ENCODE results near the gene HIVEP2.

The HIVEP2 gene

GRCh38 chr6:142781129-142781528, 163.8 kb downstream of the HIVEP2 start:
- no peak overlapping the region for H3K27ac Mint-ChIP-seq
- no peak overlapping the region for H3K4me3 Mint-ChIP-seq
- H3K9me3 Mint-ChIP-seq = no peaks in the 10 kb centered on the region
- H3K27me3 Mint-ChIP-seq = no peaks in the 10 kb centered on the region
- ATAC-seq (replicated peaks) (no peak), DNase-seq (no peak)
- H3K4me1 Mint-ChIP-seq = peaks cover 11 to 32% of the 10 kb centered on the region in 2 donors
- H3K36me3 Mint-ChIP-seq = no peaks in the 10 kb centered on the region

DNA sequence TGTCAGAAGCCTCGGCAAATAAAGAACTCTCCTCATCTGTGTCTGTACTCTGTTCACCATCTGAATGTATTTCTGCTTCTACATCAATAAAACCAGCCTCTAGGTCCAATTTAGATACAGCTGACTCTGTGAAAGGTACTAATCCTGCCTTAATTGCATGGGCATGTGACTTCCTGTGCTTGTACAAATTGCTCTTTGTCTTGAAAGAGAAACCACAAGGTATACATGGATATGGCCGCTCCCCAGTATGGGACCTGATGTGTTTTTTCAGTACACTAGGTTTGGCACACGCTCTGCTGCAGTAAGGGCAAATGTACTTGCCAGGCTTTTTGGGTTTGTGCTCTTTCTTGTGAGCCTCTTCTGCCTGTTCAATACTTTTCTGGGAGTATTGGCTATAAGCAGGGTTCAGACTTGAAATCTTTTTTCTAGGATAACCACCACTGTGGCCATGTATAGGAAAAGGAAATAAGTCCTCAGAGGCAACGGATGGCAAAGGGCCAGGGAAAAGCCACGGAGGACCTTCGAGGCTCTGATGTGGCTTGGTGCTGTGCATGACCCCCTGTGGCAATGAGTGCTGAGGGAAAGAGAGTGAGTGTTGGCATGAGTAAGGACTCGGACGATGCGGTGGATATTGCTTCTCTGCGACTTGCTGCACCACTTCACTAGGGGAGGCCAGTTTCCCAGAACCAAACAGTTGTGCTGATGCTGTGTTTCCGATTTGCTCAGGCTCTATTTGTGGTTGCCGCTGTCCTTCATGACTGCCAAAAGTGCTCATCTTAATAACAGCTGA, 170.9 kb downstream of the HIVEP2 start:
- Mint-ChIP-seq H3K27ac (peak overlapping the region; percentile 20), H3K4me1 (peaks cover 2 to 18% of the 10 kb centered on the region in 2 donors), H3K9me3 (no peaks in the 10 kb centered on the region), H3K36me3 (peaks cover 52 to 56% of the 10 kb centered on the region in 2 donors), H3K4me3 (no peak overlapping the region), H3K27me3 (no peaks in the 10 kb centered on the region)
- no peak for ATAC-seq (replicated peaks)
- DNase-seq = no peak

DNA sequence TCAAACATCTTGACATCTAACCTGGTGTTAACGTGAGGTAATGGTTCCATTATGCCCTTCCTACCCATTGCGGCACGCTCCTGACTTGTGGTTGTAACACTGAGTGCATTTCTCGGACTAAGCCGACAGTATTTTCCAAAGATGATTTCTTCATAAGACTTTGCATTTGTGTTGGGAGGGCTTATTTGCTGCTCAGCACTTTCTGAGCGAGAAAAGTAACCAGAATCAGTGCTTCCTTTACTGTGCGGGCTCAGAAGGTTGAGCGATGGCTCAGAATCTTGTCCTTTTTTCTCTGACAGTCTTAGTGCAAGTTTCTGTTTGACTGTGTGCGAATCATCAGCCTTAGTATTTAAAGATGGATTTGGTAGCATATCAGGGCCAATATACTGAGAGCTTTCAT, 171.7 kb downstream of the HIVEP2 start:
- no peak for ATAC-seq (replicated peaks)
- no peaks in the 10 kb centered on the region for H3K27me3 Mint-ChIP-seq
- no peak overlapping the region for H3K4me3 Mint-ChIP-seq
- H3K27ac Mint-ChIP-seq = no peak overlapping the region
- H3K9me3 Mint-ChIP-seq = no peaks in the 10 kb centered on the region
- H3K36me3 Mint-ChIP-seq = peaks cover 52 to 58% of the 10 kb centered on the region in 2 donors
- DNase-seq = no peak
- peaks cover 2 to 19% of the 10 kb centered on the region in 2 donors for H3K4me1 Mint-ChIP-seq

- ATAC-seq (replicated peaks) (no peak), DNase-seq (no peak)
- Mint-ChIP-seq H3K9me3 (no peaks in the 10 kb centered on the region), H3K4me3 (no peak overlapping the region), H3K27ac (no peak overlapping the region), H3K36me3 (peaks cover 60 to 72% of the 10 kb centered on the region in 2 donors), H3K27me3 (no peaks in the 10 kb centered on the region), H3K4me1 (peaks cover 2 to 19% of the 10 kb centered on the region in 2 donors)
These were observed 173.8 kb downstream of the HIVEP2 start for GRCh38 chr6:142771162-142771561.

DNA sequence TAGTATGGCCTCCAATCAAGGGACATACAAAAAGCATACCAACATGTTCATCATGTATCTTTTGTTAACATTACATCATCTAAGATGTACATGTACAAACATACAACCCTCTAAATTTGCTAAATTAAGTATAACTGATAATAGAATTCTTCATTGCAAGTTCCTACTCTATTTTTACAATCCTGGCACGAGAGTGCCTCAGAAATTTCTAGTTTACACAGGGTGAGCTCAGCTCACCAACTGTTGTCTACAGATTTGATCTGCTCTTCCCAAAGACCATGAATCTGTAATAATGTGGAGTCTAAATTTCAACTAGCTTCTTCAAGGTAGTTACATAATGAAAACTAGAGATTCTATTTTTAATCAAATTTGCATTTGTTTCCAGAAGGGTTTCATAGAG, 179.7 kb downstream of the HIVEP2 start:
- DNase-seq = no peak
- no peaks in the 10 kb centered on the region for H3K9me3 Mint-ChIP-seq
- H3K4me3 Mint-ChIP-seq = no peak overlapping the region
- H3K27ac Mint-ChIP-seq = no peak overlapping the region
- no peak for ATAC-seq (replicated peaks)
- H3K27me3 Mint-ChIP-seq = no peaks in the 10 kb centered on the region
- peaks cover 8 to 22% of the 10 kb centered on the region in 2 donors for H3K4me1 Mint-ChIP-seq
- peaks cover 33 to 49% of the 10 kb centered on the region in 2 donors for H3K36me3 Mint-ChIP-seq

DNA sequence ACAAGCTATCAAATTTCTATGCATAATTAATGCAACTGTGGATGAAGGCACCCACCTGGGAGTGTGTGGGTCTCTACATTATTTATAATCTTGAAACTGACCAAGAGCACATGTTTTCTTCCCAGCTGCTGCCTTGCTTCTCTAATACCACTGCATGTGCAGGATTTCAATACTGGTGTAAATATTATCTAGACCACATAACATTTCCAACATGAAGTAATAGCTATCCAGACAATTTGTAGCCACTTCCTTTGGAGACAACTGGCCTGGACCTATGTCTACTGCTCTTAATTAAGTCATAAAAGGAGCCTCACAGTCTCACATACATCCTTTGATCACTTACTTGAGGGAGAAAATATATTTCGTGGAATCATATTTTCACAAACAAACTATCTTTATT, 180.7 kb downstream of the HIVEP2 start:
- H3K9me3 Mint-ChIP-seq = no peaks in the 10 kb centered on the region
- H3K4me3 Mint-ChIP-seq = no peak overlapping the region
- H3K27ac Mint-ChIP-seq = no peak overlapping the region
- H3K36me3 Mint-ChIP-seq = peaks cover 32 to 49% of the 10 kb centered on the region in 2 donors
- DNase-seq (no peak), ATAC-seq (replicated peaks) (no peak)
- no peaks in the 10 kb centered on the region for H3K27me3 Mint-ChIP-seq
- H3K4me1 Mint-ChIP-seq = peaks cover 6 to 15% of the 10 kb centered on the region in 2 donors

GRCh38 chr6:142763205-142763604, 181.8 kb downstream of the HIVEP2 start:
- no peak overlapping the region for H3K4me3 Mint-ChIP-seq

GRCh38 chr6:142761756-142762155, 183.2 kb downstream of the HIVEP2 start:
- no peak overlapping the region for H3K27ac Mint-ChIP-seq

More at GRCh38 chr6:142763205-142763604, 181.8 kb downstream of the HIVEP2 start:
- no peak for ATAC-seq (replicated peaks)
- H3K9me3 Mint-ChIP-seq = no peaks in the 10 kb centered on the region
- H3K27ac Mint-ChIP-seq = peak overlapping the region; percentile 25
- peaks cover 6 to 13% of the 10 kb centered on the region in 2 donors for H3K4me1 Mint-ChIP-seq
- no peaks in the 10 kb centered on the region for H3K27me3 Mint-ChIP-seq
- no peak for DNase-seq
- H3K36me3 Mint-ChIP-seq = peaks cover 34 to 51% of the 10 kb centered on the region in 2 donors

GRCh38 chr6:142760152-142760551, 184.8 kb downstream of the HIVEP2 start:
- no peak for DNase-seq
- Mint-ChIP-seq H3K27me3 (no peaks in the 10 kb centered on the region), H3K4me3 (no peak overlapping the region), H3K9me3 (no peaks in the 10 kb centered on the region), H3K36me3 (peaks cover 41 to 61% of the 10 kb centered on the region in 2 donors), H3K4me1 (peaks cover 10 to 22% of the 10 kb centered on the region in 2 donors), H3K27ac (no peak overlapping the region)
- no peak for ATAC-seq (replicated peaks)

More at GRCh38 chr6:142761756-142762155, 183.2 kb downstream of the HIVEP2 start:
- peak; percentile 74 to 82 for ATAC-seq (replicated peaks)
- no peaks in the 10 kb centered on the region for H3K9me3 Mint-ChIP-seq
- no peak for DNase-seq
- no peak overlapping the region for H3K4me3 Mint-ChIP-seq
- H3K27me3 Mint-ChIP-seq = no peaks in the 10 kb centered on the region
- H3K4me1 Mint-ChIP-seq = peaks cover 9 to 15% of the 10 kb centered on the region in 2 donors
- peaks cover 33 to 54% of the 10 kb centered on the region in 2 donors for H3K36me3 Mint-ChIP-seq

DNA sequence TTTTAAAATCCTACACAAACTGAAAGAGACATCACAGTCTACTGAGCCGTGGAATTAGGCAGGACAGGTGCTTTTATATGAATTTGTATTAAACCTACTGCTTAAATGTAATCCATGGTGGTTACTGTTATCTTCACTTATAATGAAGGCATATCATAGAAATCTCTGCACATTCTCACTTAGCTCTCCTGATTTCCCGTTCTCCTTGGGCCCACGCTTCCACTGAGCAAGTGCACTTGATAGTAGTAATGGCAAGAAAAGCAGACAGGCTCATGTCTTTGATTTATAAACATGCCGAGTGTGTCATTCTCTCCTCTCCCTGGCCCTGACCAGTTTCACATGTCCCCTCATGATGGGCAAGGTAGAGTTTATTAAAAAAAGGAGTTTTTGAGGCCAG, 186.3 kb downstream of the HIVEP2 start:
- Mint-ChIP-seq H3K4me3 (no peak overlapping the region), H3K9me3 (no peaks in the 10 kb centered on the region), H3K27ac (no peak overlapping the region), H3K4me1 (peaks cover 10 to 22% of the 10 kb centered on the region in 2 donors), H3K27me3 (no peaks in the 10 kb centered on the region), H3K36me3 (peaks cover 45 to 60% of the 10 kb centered on the region in 2 donors)
- DNase-seq = no peak
- no peak for ATAC-seq (replicated peaks)

DNA sequence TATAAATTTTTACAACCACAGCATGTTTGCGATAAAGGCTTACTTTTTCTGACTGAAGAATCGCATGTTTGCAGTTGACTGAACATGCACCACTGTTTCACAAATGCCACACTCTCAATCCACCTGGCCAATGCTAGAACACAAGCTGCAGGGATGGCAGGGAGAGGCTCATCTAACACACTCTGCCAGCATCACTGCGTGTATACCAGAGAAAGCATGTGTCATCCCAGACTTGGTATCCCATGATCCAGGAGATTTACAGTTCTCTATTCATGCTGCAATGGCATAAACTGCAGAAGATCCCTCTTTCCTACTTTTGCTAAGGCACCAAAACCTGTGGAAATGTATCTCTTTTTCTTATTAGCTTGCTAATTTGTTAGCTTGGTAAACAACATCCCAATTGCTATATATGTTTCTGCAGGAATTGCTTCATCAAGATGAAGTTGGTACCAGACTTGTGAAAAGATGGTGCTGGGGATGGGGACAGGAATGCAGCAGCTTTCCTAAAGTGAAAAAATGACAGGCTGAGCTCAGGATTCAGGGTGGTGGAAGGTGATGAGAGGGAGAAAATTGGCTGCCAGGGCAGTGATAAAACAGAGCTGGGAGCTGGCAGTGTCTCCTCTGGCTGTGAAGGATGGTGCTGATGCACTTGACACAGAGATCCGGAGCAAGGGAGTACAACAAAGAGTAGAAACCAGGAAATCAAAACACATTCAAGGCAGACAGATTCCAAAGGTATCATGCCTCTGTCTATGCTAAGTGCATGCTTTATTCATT, 186.9 kb downstream of the HIVEP2 start:
- Mint-ChIP-seq H3K27me3 (no peaks in the 10 kb centered on the region), H3K4me3 (no peak overlapping the region), H3K4me1 (peaks cover 13 to 28% of the 10 kb centered on the region in 2 donors), H3K27ac (no peak overlapping the region), H3K9me3 (peaks cover 0 to 1% of the 10 kb centered on the region in 2 donors), H3K36me3 (peaks cover 47 to 62% of the 10 kb centered on the region in 2 donors)
- DNase-seq (no peak), ATAC-seq (replicated peaks) (no peak)

DNA sequence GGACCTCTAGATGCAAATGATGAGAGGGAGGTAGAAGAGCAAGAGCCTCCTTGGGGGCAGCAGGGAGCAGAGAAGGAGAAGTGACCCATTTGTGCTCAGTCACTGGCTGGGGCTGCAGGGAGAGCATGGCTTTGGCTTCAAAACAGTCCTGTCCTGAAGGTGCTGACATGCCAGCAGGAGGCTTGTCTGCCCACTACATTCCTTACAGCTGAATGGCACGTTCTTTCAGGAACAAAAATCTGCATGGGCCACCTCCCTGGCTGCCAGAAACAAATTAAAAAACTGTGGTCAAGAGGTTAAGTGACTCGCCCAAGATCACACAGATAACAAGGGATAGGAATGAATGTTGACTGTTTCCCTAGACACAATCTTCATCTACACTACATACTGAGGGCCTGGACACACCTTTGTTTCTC, 188.8 kb downstream of the HIVEP2 start:
- Mint-ChIP-seq H3K36me3 (peaks cover 39 to 62% of the 10 kb centered on the region in 2 donors), H3K9me3 (peaks cover 0 to 1% of the 10 kb centered on the region in 2 donors), H3K27me3 (no peaks in the 10 kb centered on the region), H3K4me3 (no peak overlapping the region), H3K4me1 (peaks cover 11 to 18% of the 10 kb centered on the region in 2 donors), H3K27ac (no peak overlapping the region)
- DNase-seq (no peak), ATAC-seq (replicated peaks) (peak; percentile 51 to 56)

- no peak for ATAC-seq (replicated peaks)
- Mint-ChIP-seq H3K9me3 (peaks cover 0 to 1% of the 10 kb centered on the region in 2 donors), H3K4me1 (peaks cover 16 to 25% of the 10 kb centered on the region in 2 donors), H3K27me3 (no peaks in the 10 kb centered on the region), H3K36me3 (peaks cover 23 to 39% of the 10 kb centered on the region in 2 donors), H3K27ac (peak overlapping the region; percentile 76), H3K4me3 (no peak overlapping the region)
- DNase-seq = no peak
These were observed 191.8 kb downstream of the HIVEP2 start for GRCh38 chr6:142753196-142753595.

DNA sequence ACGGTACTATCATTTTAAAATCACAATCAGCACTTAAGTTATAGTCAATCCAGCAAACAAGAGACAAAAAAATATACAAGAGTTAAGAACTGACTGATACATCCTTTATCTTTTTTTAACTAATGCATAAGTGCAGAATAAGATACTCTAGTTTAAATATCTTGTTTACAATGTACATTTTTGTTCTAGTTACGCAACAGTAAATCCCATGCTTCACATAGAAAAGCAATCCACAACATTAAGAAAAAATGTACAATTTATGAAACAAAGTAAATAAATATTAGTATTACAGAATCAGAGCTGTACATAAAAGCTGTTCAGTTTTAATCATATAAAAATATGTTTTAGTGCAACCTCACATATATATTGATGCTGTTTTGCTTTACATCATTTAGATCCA, 192.6 kb downstream of the HIVEP2 start:
- ATAC-seq (replicated peaks) (no peak), DNase-seq (no peak)
- Mint-ChIP-seq H3K9me3 (peaks cover 0 to 1% of the 10 kb centered on the region in 2 donors), H3K27ac (no peak overlapping the region), H3K27me3 (no peaks in the 10 kb centered on the region), H3K4me3 (no peak overlapping the region), H3K36me3 (peaks cover 19 to 31% of the 10 kb centered on the region in 2 donors), H3K4me1 (peaks cover 16 to 25% of the 10 kb centered on the region in 2 donors)

All from stimulated activated naive B cell treated with anti-CD40 and anti-IgM and Interleukin-4, amounts not matched to agents 10 μg/mL and 1 μg/mL and 100 μg/mL, for 72 hours (primary cell).